Panc1 (cell line): ENCODE data around the gene ZSWIM7. TPM values are rescaled to one million over a fixed set of nuclear protein-coding genes. Genes with fewer than 3 reads are reported as not detected.

Experiments
- ATAC-seq: fragments of 200-7000 bp; cut with Tn5 transposase; 2 replicates; pipeline ENCODE4 v1.9.1; 2020; ENCODE audit warnings: mild to moderate bottlenecking, moderate library complexity
- BruUV-seq: library from RNA; stranded (reverse); fragments of 400-500 nt; replicated peaks from 2 replicates; lab custom pipeline; 2021; lab: Mats Ljungman, UMichigan
- CTCF ChIA-PET: fragments of 300-600 bp; sonication (Branson Sonifier 250); formaldehyde crosslinking; loops from one replicate; lab custom pipeline; 2022; ENCODE audit warnings: antibody characterized with exemption; lab: Charles Lee
- POLR2A ChIA-PET: fragments of 300-600 bp; sonication (Branson Sonifier 250); formaldehyde crosslinking; loops from one replicate; lab custom pipeline; 2022; ENCODE audit warnings: antibody characterized with exemption; lab: Charles Lee
- DNase-seq: peaks from one replicate; pipeline ENCODE4 v3.0.0-alpha.2; 2010; ENCODE audit warnings: low read depth, low spot score
- H3K27ac ChIP-seq: 2 replicates; pipeline ENCODE4 v1.5.1; 2011; ENCODE audit warnings: mild to moderate bottlenecking, low read length, inconsistent platforms
- H3K27me3 ChIP-seq: fragments of 200-500 bp; sonication (Bioruptor generic); 2 replicates; pipeline ENCODE4 v1.6.0; 2014; ENCODE audit warnings: low read length, inconsistent platforms; ENCODE audit not compliant: control insufficient read depth, insufficient read depth
- H3K36me3 ChIP-seq: fragments of 200-500 bp; sonication (Bioruptor generic); 2 replicates; pipeline ENCODE4 v1.5.1; 2014; ENCODE audit warnings: inconsistent platforms, mild to moderate bottlenecking, low read length, moderate library complexity; ENCODE audit not compliant: control insufficient read depth, insufficient read depth
- H3K4me1 ChIP-seq: 2 replicates; pipeline ENCODE4 v1.5.1; 2011; ENCODE audit warnings: inconsistent platforms, mild to moderate bottlenecking, low read length, moderate library complexity; ENCODE audit not compliant: control insufficient read depth, insufficient read depth
- H3K4me3 ChIP-seq, 2 experiments: 2 replicates each; pipeline ENCODE4 v1.5.1; 2011 to 2012; ENCODE audit warnings: low read depth in 2 of 2, low read length in 2 of 2, mild to moderate bottlenecking in 2 of 2, inconsistent platforms in 1 of 2, moderate library complexity in 1 of 2
- H3K9me3 ChIP-seq: fragments of 200-500 bp; sonication (Bioruptor generic); 2 replicates; pipeline ENCODE4 v1.5.1; 2014; ENCODE audit warnings: low read depth, mild to moderate bottlenecking, inconsistent platforms, low read length, moderate library complexity; ENCODE audit not compliant: control insufficient read depth, insufficient read depth
- REST ChIP-seq, 2 experiments: IDR thresholded peaks; 2 replicates each; pipeline ENCODE4 v1.6.1; 2011 to 2012; ENCODE audit warnings: low read depth in 2 of 2, control low read depth in 1 of 2, low read length in 1 of 2, mild to moderate bottlenecking in 1 of 2, moderate library complexity in 1 of 2; ENCODE audit not compliant: insufficient read depth in 1 of 2
- in situ Hi-C: cut with HindIII; loops from 2 replicates; pipeline ENCODE4 v1.10.0; 2016; ENCODE audit warnings: low sequenced_read_pairs, low pct_unique_long_range_greater_than_20kb
- intact Hi-C: fragments of 100-400 bp; cut with micrococcal nuclease; formaldehyde crosslinking; loops from one replicate; pipeline ENCODE4 v1.10.0; 2022; ENCODE audit not compliant: unreplicated experiment
- total RNA-seq: library from RNA; stranded (reverse); gene quantifications from one replicate; pipeline ENCODE4 v1.2.1, GENCODE V29; 2021; ENCODE audit not compliant: unreplicated experiment

ZSWIM7 gene
- total RNA-seq, 1 experiment from 2014 or later: 17.5 TPM

- peak overlapping the region; percentile 79 for H3K27ac ChIP-seq
These were observed 55.3 kb downstream of the ZSWIM7 start for GRCh38 chr17:15943971-15944758.

GRCh38 chr17:15942207-15942833 lies 57.2 kb downstream of the ZSWIM7 start:
- no TSS peak for BruUV-seq
- intact Hi-C loops (loop anchor here (10.0 kb wide), 1 partner anchor 118 kb away; no protein-coding TSS in a partner anchor), in situ Hi-C loops (no loop called here)
- Histone ChIP-seq H3K27me3 (no peaks in the 10 kb centered on the region), H3K27ac (0 out of 2 replicates have a peak overlapping the region, but pooled peaks have one; percentile 3), H3K4me3 (no peak overlapping the region), H3K4me1 (peaks cover 2% of the 10 kb centered on the region), H3K36me3 (no peaks in the 10 kb centered on the region; the same call in 1 of the 2 replicates), H3K9me3 (no peaks in the 10 kb centered on the region)
- no peak for TF ChIP-seq REST (IDR thresholded peaks at IDR 0.05; ENCODE audit: insufficient read depth in 1 of 2, low read depth in 2 of 2, low read length in 1 of 2)
- ATAC-seq (no peak), DNase-seq (no peak)
- ChIA-PET POLR2A (no interaction called here), CTCF (no interaction called here)

More at GRCh38 chr17:15943971-15944758, 55.3 kb downstream of the ZSWIM7 start:
- no TSS peak for BruUV-seq
- Histone ChIP-seq H3K27me3 (no peaks in the 10 kb centered on the region), H3K4me1 (peaks cover 13% of the 10 kb centered on the region), H3K4me3 (peak overlapping the region; percentile 67 to 96), H3K9me3 (no peaks in the 10 kb centered on the region), H3K36me3 (no peaks in the 10 kb centered on the region; the same call in 1 of the 2 replicates)
- CTCF ChIA-PET: interaction anchor here (0.6 to 1.5 kb wide), 4 partner anchors 32 to 148 kb away, joined by 3 to 8 read pairs (median 4); no protein-coding TSS in a partner anchor
- DNase-seq (no peak), ATAC-seq (peak; percentile 26)
- no peak for TF ChIP-seq REST (IDR thresholded peaks at IDR 0.05; ENCODE audit: insufficient read depth in 1 of 2, low read depth in 2 of 2, low read length in 1 of 2)
- POLR2A ChIA-PET: interaction anchor here (0.7 kb wide), 1 partner anchor 22 kb away, joined by 3 read pairs; no protein-coding TSS in a partner anchor
- intact Hi-C loops: loop anchor here (2.0 to 10.0 kb wide), 2 partner anchors 55 to 119 kb away; partner anchors contain the start of genes TTC19 and ZSWIM7
- in situ Hi-C loops: no loop called here
